ENCODE measurements around the gene ARHGAP26. TPM values are rescaled to one million over a fixed set of nuclear protein-coding genes. Genes with fewer than 3 reads are reported as not detected.

ARHGAP26 gene
- total RNA-seq, 1 experiment from 2014 or later = 34.5 TPM

DNA sequence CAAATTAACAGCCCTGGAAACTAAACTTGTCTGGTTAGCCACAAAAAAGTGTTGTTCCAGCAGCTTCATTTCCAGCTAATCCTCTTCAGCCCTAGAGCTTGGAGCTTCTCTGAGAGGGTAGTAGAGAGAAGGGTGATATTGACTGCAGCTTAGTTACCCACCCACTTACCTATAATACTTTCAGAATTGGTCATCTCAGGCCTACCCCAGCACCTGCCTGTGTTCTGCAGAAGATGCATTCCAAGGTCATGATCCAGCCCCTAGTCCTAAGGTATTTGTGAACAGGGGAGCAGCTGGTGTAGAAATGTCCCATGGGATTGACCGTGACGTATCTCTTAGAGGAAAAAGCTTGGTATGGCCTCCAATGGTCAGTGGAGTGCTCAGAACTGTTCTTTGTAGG is 344.3 kb downstream of the ARHGAP26 start:
- no TSS peak for BruUV-seq (replicated peaks)
- POLR2A ChIA-PET = no interaction called here
- peak; percentile 62; the same call in 1 of the 2 replicates for ATAC-seq

DNA sequence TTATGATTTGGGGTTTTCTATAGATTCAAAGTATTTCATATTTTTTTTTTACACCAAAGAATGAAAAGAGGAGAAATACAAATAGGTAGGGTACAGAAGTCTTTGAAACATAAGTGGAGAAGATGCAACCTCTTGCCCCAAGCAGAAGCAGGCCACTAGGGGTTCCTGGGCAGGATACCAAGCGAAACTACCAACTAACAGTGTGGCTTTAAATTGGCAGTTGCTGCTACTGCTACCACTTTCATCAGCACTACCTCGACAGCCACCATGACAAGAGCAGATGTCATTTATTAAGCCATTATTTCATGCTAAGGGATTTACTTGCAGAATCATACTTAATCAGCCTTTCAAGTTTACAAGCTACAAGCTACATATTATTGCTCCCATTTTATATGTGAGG is 345.2 kb downstream of the ARHGAP26 start:
- Histone ChIP-seq H3K27me3 (ENCODE audit: insufficient read depth, low read length) (no peaks in the 10 kb centered on the region), H4K20me1 (ENCODE audit: insufficient read depth) (no peaks in the 10 kb centered on the region), H3K4me2 (ENCODE audit: low read length) (no peak overlapping the region), H2AFZ (ENCODE audit: low read depth, low read length, poor library complexity, severe bottlenecking) (no peak overlapping the region), H3K4me3 (replicated peaks in 1 of 2; ENCODE audit: low read depth in 1 of 2, low read length in 2 of 2) (no peak overlapping the region), H3K9me3 (ENCODE audit: control insufficient read depth in 1 of 2, insufficient read depth in 1 of 2, low read depth in 1 of 2, low read length in 2 of 2) (no peaks in the 10 kb centered on the region), H3K36me3 (ENCODE audit: control insufficient read depth in 1 of 2, insufficient read depth in 2 of 2, low read length in 2 of 2) (no peaks in the 10 kb centered on the region), H3K4me1 (ENCODE audit: control insufficient read depth in 1 of 2, insufficient read depth in 2 of 2, low read length in 2 of 2) (peaks cover 0 to 16% of the 10 kb centered on the region in 2 experiments; a peak in 2 of 4 replicates), H3K9ac (ENCODE audit: low read length) (no peak overlapping the region), H3K79me2 (ENCODE audit: insufficient read depth, low read length) (no peaks in the 10 kb centered on the region), H3K9me2 (ENCODE audit: insufficient read depth) (no peaks in the 10 kb centered on the region), H3K27ac (ENCODE audit: low read depth, low read length) (no peak overlapping the region)
- no TSS peak for BruUV-seq (replicated peaks)
- RAD21 ChIA-PET (ENCODE audit: low non-redundant PET in 1 of 2, low total read pairs in 2 of 2, uncharacterized antibody in 2 of 2, unreplicated experiment in 2 of 2) = no interaction called here
- CTCF ChIA-PET = interaction anchor here (0.9 kb wide), 1 partner anchor 17 kb away, joined by 3 read pairs; no protein-coding TSS in a partner anchor
- POLR2A ChIA-PET = no interaction called here
- ATAC-seq = no peak
- TF ChIP-seq CBX3 (IDR thresholded peaks at IDR 0.05; ENCODE audit: low read depth) (no peak), EZH2phosphoT487 (IDR thresholded peaks at IDR 0.05; ENCODE audit: borderline replicate concordance) (no peak), RAD21 (IDR thresholded peaks at IDR 0.05; ENCODE audit: low read depth) (no peak), POLR2A (IDR thresholded peaks at IDR 0.05; ENCODE audit: borderline replicate concordance, extremely low read depth, insufficient read depth, insufficient read length) (no peak), SRF (IDR thresholded peaks at IDR 0.05; ENCODE audit: low read depth) (no peak), ZFX (IDR thresholded peaks at IDR 0.05) (no peak), EGR1 (IDR thresholded peaks at IDR 0.05; ENCODE audit: low read depth) (no peak), POLR2AphosphoS5 (IDR thresholded peaks at IDR 0.05; ENCODE audit: low read depth, low read length) (no peak), TCF7L2 (IDR thresholded peaks at IDR 0.05; ENCODE audit: borderline replicate concordance, extremely low read depth, insufficient read depth, insufficient read length) (no peak), ELF1 (IDR thresholded peaks at IDR 0.05; ENCODE audit: borderline replicate concordance, low read depth) (no peak)
- TF ChIP-seq, protein P1, sequence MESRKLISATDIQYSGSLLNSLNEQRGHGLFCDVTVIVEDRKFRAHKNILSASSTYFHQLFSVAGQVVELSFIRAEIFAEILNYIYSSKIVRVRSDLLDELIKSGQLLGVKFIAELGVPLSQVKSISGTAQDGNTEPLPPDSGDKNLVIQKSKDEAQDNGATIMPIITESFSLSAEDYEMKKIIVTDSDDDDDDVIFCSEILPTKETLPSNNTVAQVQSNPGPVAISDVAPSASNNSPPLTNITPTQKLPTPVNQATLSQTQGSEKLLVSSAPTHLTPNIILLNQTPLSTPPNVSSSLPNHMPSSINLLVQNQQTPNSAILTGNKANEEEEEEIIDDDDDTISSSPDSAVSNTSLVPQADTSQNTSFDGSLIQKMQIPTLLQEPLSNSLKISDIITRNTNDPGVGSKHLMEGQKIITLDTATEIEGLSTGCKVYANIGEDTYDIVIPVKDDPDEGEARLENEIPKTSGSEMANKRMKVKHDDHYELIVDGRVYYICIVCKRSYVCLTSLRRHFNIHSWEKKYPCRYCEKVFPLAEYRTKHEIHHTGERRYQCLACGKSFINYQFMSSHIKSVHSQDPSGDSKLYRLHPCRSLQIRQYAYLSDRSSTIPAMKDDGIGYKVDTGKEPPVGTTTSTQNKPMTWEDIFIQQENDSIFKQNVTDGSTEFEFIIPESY (IDR thresholded peaks at IDR 0.05; ENCODE audit: extremely low read depth, insufficient replicate concordance, low read length) = no peak
- TF ChIP-seq, protein P2, sequence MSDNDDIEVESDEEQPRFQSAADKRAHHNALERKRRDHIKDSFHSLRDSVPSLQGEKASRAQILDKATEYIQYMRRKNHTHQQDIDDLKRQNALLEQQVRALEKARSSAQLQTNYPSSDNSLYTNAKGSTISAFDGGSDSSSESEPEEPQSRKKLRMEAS (IDR thresholded peaks at IDR 0.05) = no peak
- intact Hi-C loops (cut with micrococcal nuclease) = no loop called here
- DNase-seq (ENCODE audit: low read depth, low spot score) = no peak

More for the DNA sequence above, 344.3 kb downstream of the ARHGAP26 start:
- H3K4me1 ChIP-seq (ENCODE audit: control insufficient read depth in 1 of 2, insufficient read depth in 2 of 2, low read length in 2 of 2) = peaks cover 3 to 21% of the 10 kb centered on the region in 2 experiments; a peak in 2 of 4 replicates
- H3K9ac ChIP-seq (ENCODE audit: low read length) = no peak overlapping the region
- TF ChIP-seq ZNF274 (IDR thresholded peaks at IDR 0.05; ENCODE audit: low read depth, low read length) (no peak), JUND (IDR thresholded peaks at IDR 0.05) (no peak), ELF1 (IDR thresholded peaks at IDR 0.05; ENCODE audit: borderline replicate concordance, low read depth) (no peak), RAD21 (IDR thresholded peaks at IDR 0.05; ENCODE audit: low read depth) (no peak), SRF (IDR thresholded peaks at IDR 0.05; ENCODE audit: low read depth) (no peak)
- TF ChIP-seq, protein P2 (IDR thresholded peaks at IDR 0.05) = no peak
- TF ChIP-seq, protein P3, sequence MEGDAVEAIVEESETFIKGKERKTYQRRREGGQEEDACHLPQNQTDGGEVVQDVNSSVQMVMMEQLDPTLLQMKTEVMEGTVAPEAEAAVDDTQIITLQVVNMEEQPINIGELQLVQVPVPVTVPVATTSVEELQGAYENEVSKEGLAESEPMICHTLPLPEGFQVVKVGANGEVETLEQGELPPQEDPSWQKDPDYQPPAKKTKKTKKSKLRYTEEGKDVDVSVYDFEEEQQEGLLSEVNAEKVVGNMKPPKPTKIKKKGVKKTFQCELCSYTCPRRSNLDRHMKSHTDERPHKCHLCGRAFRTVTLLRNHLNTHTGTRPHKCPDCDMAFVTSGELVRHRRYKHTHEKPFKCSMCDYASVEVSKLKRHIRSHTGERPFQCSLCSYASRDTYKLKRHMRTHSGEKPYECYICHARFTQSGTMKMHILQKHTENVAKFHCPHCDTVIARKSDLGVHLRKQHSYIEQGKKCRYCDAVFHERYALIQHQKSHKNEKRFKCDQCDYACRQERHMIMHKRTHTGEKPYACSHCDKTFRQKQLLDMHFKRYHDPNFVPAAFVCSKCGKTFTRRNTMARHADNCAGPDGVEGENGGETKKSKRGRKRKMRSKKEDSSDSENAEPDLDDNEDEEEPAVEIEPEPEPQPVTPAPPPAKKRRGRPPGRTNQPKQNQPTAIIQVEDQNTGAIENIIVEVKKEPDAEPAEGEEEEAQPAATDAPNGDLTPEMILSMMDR (IDR thresholded peaks at IDR 0.05 in 2 of 3, conservative IDR thresholded peaks at IDR 0.05 in 1 of 3; ENCODE audit: borderline replicate concordance in 1 of 3, insufficient read depth in 1 of 3, low read depth in 2 of 3, low read length in 2 of 3) = no peak
- H3K27ac ChIP-seq (ENCODE audit: low read depth, low read length) = no peak overlapping the region
- no peak for DNase-seq (ENCODE audit: low read depth, low spot score)
- H4K20me1 ChIP-seq (ENCODE audit: insufficient read depth) = no peaks in the 10 kb centered on the region
- ChIA-PET CTCF (no interaction called here), RAD21 (ENCODE audit: low non-redundant PET in 1 of 2, low total read pairs in 2 of 2, uncharacterized antibody in 2 of 2, unreplicated experiment in 2 of 2) (no interaction called here)
- intact Hi-C loops (cut with micrococcal nuclease) = no loop called here
- H3K36me3 ChIP-seq (ENCODE audit: control insufficient read depth in 1 of 2, insufficient read depth in 2 of 2, low read length in 2 of 2) = no peaks in the 10 kb centered on the region
- no peak overlapping the region for H2AFZ ChIP-seq (ENCODE audit: low read depth, low read length, poor library complexity, severe bottlenecking)
- H3K4me3 ChIP-seq (replicated peaks in 1 of 2; ENCODE audit: low read depth in 1 of 2, low read length in 2 of 2) = no peak overlapping the region
- no peaks in the 10 kb centered on the region for H3K79me2 ChIP-seq (ENCODE audit: insufficient read depth, low read length)
- no peaks in the 10 kb centered on the region for H3K27me3 ChIP-seq (ENCODE audit: insufficient read depth, low read length)
- no peaks in the 10 kb centered on the region for H3K9me3 ChIP-seq (ENCODE audit: control insufficient read depth in 1 of 2, insufficient read depth in 1 of 2, low read depth in 1 of 2, low read length in 2 of 2)
- no peaks in the 10 kb centered on the region for H3K9me2 ChIP-seq (ENCODE audit: insufficient read depth)
- H3K4me2 ChIP-seq (ENCODE audit: low read length) = no peak overlapping the region; the same call in 1 of the 2 replicates
